Activated CD8-positive, alpha-beta memory T cell treated with anti-CD3 and anti-CD28 coated beads for 36 hours (primary cell): ENCODE data around the gene BNIP5. TPM values are rescaled to one million over a fixed set of nuclear protein-coding genes. Genes with fewer than 3 reads are reported as not detected.
"Not testable (repeated sequence)": the region's sequence is repeated elsewhere in the genome, so short reads cannot be mapped to it uniquely, and the experiment has no call there.

Experiments
- CTCF ChIA-PET: fragments of 350-600 bp; sonication (Branson Sonifier 250); formaldehyde crosslinking; loops from one replicate; lab custom pipeline; 2021; ENCODE audit warnings: antibody characterized with exemption; lab: Charles Lee
- POLR2A ChIA-PET: fragments of 350-600 bp; sonication (Branson Sonifier 250); formaldehyde crosslinking; loops from one replicate; lab custom pipeline; 2021; ENCODE audit warnings: antibody characterized with exemption; lab: Charles Lee
- total RNA-seq, 2 experiments: library from RNA; stranded (reverse); gene quantifications; one replicate each; pipeline ENCODE4 v1.2.3, GENCODE V29; 2021

The BNIP5 gene
- total RNA-seq, 2 experiments from 2014 or later: not detected

DNA sequence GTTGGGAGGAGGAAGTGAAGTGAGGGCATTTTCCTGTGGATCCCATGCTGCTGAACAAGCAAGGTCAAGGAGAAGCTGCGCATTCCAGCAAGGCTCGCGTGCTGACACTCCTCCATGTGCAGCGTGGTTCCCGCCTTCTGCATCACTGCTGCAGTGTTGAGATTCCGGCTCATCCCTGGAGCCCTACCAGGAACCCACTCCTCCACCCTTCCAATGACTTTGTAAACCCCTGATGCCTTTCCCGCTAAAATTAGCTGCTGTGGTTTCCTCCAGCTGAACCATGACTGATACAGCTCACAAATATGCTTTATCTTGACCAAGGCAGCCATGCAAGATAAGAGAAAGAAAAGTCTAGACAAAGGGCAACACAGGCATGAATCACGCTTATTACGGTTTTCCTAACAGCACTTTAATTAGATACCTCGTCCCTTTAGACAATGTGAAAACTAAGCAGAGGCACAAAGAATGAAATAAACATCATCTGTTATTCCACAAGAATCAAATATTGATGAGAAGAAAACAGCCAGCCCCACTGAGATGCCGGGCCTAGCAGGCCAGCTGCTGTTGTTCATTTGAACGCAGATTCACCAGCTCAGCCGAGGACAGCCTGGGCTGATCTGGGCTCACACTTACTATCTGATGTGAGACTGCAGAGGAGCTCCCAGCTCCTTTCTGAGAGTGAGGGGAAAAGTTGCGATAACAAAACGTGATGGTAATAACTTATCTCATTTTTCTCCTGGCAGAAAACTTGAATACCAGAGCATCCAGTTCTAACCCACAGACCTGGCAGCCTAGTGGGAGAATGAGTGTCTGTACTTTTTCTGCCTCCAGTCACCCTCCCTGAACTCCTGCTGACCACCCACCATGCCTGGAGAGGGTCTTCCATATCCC lies 14.2 kb upstream of the BNIP5 start:
- ChIA-PET POLR2A (no interaction called here), CTCF (interaction anchor here (1.8 kb wide), 1 partner anchor 10 kb away, joined by 11 read pairs; no protein-coding TSS in a partner anchor)

- CTCF ChIA-PET: no interaction called here
- POLR2A ChIA-PET: no interaction called here
Observed at GRCh38 chr6:36350082-36350481, 13.4 kb upstream of the BNIP5 start.

- CTCF ChIA-PET: no interaction called here
- POLR2A ChIA-PET: no interaction called here
Observed at GRCh38 chr6:36349240-36349639, 12.6 kb upstream of the BNIP5 start.

DNA sequence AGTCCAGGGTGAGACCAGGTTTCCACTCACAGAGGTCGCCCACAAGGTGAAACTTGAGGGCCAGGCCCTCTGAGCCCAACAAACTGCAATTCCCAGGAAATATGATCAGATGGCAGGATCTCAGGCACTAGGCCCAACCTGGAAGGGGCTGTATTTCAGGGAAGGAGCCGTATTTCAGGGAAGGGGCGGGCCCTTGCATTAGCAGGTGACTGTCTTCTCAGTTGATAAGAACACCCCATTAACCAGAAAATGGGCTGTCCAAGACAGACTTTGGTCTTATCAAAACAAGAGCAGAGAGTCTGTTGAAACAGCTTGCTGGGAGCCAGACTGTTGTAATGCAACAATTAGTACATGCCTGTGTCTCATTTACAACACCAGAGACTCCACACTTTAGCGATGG lies 10.9 kb upstream of the BNIP5 start:
- ChIA-PET CTCF (no interaction called here), POLR2A (no interaction called here)

DNA sequence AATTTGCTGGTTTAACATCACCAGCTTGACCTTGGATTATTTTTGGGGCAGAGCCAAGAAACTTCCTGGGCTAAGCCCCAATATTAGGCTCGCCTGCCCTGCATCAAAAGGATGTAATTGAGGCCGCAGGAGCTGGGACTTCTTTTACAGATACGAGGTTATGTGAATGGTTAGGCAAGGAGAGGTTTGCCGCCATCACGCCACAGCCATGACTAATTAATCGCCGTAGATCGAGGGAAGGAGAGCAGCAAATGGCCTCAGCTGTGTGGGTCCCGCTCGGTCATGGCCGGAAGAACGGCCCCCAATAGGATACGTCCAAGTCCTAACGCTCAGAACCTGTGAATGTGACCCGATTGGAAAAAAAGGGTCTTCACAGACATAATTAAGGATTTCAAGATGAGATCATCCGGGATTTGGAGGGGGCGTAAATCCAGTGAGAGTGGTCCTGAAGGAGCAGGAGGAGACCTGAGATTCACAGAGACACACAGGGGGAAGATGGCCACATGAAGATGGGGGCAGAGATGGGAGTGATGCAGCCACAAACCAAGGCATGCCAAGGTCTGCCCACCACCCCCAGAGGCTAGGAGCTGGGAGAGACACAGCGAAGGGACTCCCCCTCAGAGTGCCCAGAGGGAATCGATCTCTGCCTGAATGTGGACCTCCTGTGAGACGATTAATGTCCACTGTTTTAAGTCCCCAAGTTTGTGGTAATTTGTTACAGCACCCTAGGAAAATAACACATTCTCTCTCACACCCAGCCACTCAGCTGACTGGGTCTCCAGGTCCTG lies 10.0 kb upstream of the BNIP5 start:
- POLR2A ChIA-PET: no interaction called here
- CTCF ChIA-PET: no interaction called here

DNA sequence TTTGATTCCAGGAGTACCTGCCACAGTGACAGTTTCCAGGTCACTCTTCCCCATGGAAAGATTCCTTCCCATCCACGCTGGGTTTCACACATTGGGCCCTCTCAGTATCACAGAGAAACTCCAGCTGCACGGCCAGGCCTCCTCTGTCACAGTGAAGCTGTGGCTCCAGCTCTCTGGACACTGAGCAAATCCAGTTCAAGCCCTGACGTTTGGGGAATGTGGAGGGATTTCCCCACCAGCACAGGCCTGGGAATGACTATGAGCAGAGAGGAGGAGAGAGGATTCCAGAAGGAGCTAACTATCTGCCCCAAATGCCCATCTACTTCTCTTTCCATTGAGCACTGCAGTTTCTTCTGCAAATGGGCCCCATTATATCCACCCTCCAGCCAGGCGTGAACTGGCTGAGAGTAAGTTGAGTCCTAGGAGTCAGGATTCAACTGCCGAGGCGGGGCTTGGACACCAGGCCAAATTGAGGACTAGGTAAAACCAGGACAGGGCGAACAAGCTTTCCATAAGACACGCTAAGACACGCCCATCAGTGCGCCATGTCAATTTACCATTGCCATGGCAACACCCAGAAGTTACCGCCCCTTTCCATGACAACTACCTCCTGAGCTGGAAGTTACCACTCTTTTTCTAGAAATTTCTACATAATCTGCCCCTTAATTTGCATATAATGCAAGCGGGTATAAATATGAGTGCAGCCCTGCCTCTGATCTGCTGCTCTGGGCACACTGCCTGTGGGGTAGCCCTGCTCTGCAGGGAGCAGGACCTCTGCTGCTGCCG lies 9.2 kb upstream of the BNIP5 start:
- ChIA-PET POLR2A (interaction anchor here (0.6 kb wide), 1 partner anchor 109 kb away, joined by 3 read pairs; no protein-coding TSS in a partner anchor), CTCF (no interaction called here)

GRCh38 chr6:36343109-36343680 lies 6.5 kb upstream of the BNIP5 start:
- ChIA-PET CTCF (no interaction called here), POLR2A (no interaction called here)

- POLR2A ChIA-PET: interaction anchor here (0.7 kb wide), 1 partner anchor 24 kb away, joined by 3 read pairs; no protein-coding TSS in a partner anchor
- CTCF ChIA-PET: interaction anchor here (0.6 to 2.0 kb wide), 18 partner anchors 10 to 419 kb away, joined by 3 to 14 read pairs (median 4); no protein-coding TSS in a partner anchor
Observed at GRCh38 chr6:36340618-36341454, 4.1 kb upstream of the BNIP5 start.

DNA sequence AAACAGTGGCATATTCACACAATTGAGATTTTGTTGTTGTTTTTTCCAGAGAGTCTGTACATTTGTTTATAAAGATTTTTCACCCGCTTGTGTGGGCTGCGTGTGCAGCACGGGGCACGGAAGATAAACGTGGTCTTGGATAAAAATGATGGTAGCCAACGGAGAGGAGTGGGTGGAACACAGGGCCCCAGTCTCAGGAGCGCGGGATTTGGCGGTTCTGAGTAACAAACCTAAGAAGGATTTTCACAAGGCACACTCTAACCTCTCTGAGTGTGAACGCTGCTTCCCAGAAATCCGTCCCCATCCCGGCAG lies 3.6 kb upstream of the BNIP5 start:
- ChIA-PET CTCF (interaction anchor here (1.0 to 2.0 kb wide), 8 partner anchors 12 to 44 kb away, joined by 3 to 14 read pairs (median 6); no protein-coding TSS in a partner anchor), POLR2A (no interaction called here)

GRCh38 chr6:36339146-36339545 lies 2.5 kb upstream of the BNIP5 start:
- ChIA-PET POLR2A (no interaction called here), CTCF (no interaction called here)

- POLR2A ChIA-PET: not testable (repeated sequence)
- CTCF ChIA-PET: interaction anchor here (0.7 kb wide), 2 partner anchors 86 to 445 kb away, joined by 3 read pairs; no protein-coding TSS in a partner anchor
Observed at GRCh38 chr6:36338223-36338622, 1.5 kb upstream of the BNIP5 start.

DNA sequence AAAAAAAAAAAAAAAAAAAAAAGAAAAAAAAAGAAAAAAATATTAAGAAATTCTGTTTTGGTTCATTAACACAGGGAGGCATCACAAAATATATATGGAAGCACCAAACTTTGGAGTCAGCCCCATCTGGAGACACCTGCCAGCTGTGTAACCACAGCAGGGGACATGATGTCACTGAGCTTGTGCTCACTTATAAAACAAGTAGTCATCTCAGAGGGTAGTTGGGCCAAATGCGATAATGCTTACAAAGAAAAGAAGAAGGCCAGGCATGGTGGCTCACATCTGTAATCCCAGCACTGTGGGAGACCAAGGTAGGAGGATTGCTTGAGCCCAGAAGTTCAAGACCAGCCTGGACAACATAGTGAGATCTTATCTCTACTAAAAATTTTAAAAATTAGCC lies 1.1 kb upstream of the BNIP5 start:
- CTCF ChIA-PET: interaction anchor here (0.6 to 0.7 kb wide), 3 partner anchors 20 to 445 kb away, joined by 3 read pairs; no protein-coding TSS in a partner anchor
- POLR2A ChIA-PET: no interaction called here

GRCh38 chr6:36336208-36336710 lies 429 bp downstream of the BNIP5 start:
- POLR2A ChIA-PET: no interaction called here
- CTCF ChIA-PET: no interaction called here

DNA sequence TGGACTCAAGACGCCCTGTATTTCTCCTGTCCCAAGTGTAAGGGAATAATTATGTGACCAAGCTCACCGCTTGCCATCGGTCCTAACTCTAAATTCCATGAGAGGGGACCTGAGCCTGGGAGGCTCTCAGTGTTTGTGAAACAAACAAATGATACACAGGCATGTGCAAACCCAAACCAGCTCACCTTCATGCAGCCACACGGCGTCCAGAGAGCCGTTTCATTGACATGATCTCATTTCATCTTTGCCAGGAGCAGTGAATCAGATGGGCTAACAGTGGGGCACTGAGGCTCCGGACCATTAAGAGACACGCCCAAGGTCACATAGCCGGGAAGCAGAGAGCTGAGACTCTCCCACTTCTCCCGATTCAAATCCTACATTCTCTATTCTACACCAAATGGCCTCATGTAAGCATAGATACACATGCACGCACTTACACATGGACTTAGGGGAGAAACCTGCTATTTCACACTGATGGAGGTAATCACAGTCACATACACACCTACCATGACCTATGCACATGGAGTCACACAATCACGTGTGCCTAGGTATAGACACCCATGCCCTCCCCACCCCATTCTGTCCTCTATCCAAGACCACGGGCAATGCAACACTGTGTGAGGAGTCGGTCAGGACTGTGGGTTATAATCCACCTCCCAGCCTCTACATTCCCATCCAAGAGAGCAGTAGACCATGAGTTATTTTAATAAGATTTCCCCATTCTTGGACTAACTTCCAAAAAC lies 1.1 kb downstream of the BNIP5 start:
- POLR2A ChIA-PET: no interaction called here
- CTCF ChIA-PET: no interaction called here

DNA sequence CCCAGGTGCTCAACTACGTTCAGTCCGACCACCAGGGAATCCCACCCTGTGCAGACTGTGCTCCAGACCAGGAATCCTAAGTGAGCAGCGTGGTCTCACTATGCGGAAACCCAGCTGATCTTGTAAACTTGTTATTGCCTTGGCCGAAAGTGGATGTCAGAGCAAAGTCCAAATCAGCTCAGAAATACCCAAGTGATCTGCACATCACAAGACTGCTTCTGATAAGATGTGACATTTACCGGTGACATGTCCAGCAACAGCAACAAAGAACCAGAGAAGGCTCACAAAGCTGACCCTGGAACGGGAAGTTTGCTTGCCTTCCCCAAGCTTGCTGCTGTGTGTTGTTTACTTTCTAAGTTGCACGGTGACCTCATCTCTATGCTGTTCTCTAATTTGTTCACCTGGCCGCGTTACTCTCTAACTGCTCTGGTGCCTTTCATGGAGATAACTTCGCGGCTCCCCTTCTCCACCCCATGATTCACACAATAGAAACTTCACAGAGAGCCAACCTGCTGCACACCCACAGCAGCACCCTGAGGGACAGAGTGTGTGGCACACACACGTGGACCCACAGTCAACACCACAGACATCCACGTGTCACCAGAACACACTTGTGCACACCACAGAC lies 1.7 kb downstream of the BNIP5 start:
- POLR2A ChIA-PET: no interaction called here

DNA sequence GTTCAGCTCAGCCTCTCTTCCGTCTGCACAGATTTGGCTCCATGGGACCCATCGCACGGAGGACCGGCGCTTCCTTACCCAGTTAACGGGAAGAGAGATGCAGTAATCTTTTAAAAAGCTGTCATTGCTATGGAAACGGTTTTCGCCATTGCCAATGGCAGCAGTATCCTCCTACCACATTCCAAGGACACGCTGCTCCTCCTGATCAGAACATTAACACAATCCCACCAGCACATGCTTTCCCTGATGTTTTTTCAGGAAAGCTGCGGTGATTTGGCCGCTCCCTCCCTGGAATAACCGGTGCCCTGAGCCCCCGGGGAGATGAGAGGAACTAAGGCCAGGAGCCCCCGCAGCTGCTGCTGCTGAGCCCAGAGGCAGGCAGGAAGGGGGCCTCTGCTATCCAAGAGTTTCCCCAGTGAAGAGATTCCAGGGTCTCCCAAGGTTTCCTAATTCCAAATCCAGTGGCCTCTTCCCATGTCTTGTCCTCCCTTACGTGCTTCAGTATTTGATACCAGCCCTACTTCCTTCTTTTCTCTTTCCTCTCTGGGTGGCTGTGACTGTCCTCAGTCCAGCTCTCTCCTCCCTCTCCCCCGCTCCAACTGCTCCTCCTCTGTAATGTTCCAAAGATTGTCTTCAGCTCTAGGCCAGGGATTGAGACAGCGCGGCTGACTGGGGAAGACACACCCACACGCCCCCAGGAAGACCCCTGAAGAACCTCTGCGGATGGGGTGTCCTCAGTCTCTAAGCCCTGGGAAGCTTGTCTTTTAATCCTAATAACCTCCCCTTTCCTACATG lies 2.6 kb downstream of the BNIP5 start:
- POLR2A ChIA-PET: no interaction called here
- CTCF ChIA-PET: interaction anchor here (1.0 kb wide), 1 partner anchor 31 kb away, joined by 4 read pairs; no protein-coding TSS in a partner anchor

More for the DNA sequence above, 1.7 kb downstream of the BNIP5 start:
- CTCF ChIA-PET: no interaction called here
